Mucosa of descending colon (tissue), 3 donors: ENCODE results near the gene ZSWIM6. TPM values are rescaled to one million over a fixed set of nuclear protein-coding genes. Genes with fewer than 3 reads are reported as not detected.

Source experiments
- ATAC-seq: fragments of 200-7000 bp; cut with Tn5 transposase; one replicate; pipeline ENCODE4 v1.9.1; 2020; ENCODE audit warnings: mild to moderate bottlenecking, moderate library complexity
- DNase-seq, 3 donors: peaks; one replicate each; pipeline ENCODE4 v3.0.0-alpha.2; 2020
- H3K36me3 ChIP-seq: fragments of 200-600 bp; one replicate; pipeline ENCODE4 v1.8.0; 2021; ENCODE audit warnings: low read depth, mild to moderate bottlenecking
- H3K4me1 ChIP-seq: fragments of 200-600 bp; one replicate; pipeline ENCODE4 v1.8.0; 2021; ENCODE audit warnings: low read depth, mild to moderate bottlenecking
- H3K4me3 ChIP-seq: fragments of 200-600 bp; one replicate; pipeline ENCODE4 v1.8.0; 2021; ENCODE audit warnings: mild to moderate bottlenecking
- H3K9me3 ChIP-seq: fragments of 200-600 bp; one replicate; pipeline ENCODE4 v1.8.0; 2021; ENCODE audit warnings: mild to moderate bottlenecking
- CTCF ChIP-seq: fragments of 200-600 bp; IDR thresholded peaks from one replicate; pipeline ENCODE4 v1.8.0; 2022; ENCODE audit warnings: antibody characterized with exemption, mild to moderate bottlenecking
- intact Hi-C, 2 donors: fragments of 100-400 bp; cut with DNase I in 1 of 2; cut with micrococcal nuclease in 1 of 2; formaldehyde crosslinking; loops; one replicate each; pipeline versions ENCODE4 v1.11.0 to v1.11.1; 2022; cut with DNase I, micrococcal nuclease
- total RNA-seq, 3 donors: library from RNA; stranded (reverse); fragmentation: NEBNext Ultra II Directional in 2 of 3; extraction: Animal tissue kit (Norgen Biotek cat#: 25700) in 2 of 3; gene quantifications; one replicate each; pipeline versions ENCODE4 v1.2.1 to v1.2.4, GENCODE V29; 2021 to 2023
- donor health status: DM: no; HTN: no; CAD: no; lungs with moderate emphysema.
- donor health status: DM: no; HTN: no; CAD: no.
- donor health status: DM: no; HTN: yes; CAD: no.

Gene ZSWIM6
- total RNA-seq, 3 donors from 2014 or later = 26.2 to 39.4 (median 27.8) TPM

GRCh38 chr5:61333321-61333953, 1.4 kb downstream of the ZSWIM6 start:
- TF ChIP-seq CTCF = no peak
- DNase-seq (peak; percentile 47 to 68 (median 65)), ATAC-seq (no peak)
- intact Hi-C loops = loop anchor here in 1 of 2 donors (10.0 kb wide), 1 partner anchor 291 kb away; no protein-coding TSS in a partner anchor
- Histone ChIP-seq H3K4me3 (peak overlapping the region; percentile 94), H3K36me3 (no peaks in the 10 kb centered on the region), H3K9me3 (no peaks in the 10 kb centered on the region), H3K4me1 (peaks cover 22% of the 10 kb centered on the region)

GRCh38 chr5:61333954-61334867, 2.2 kb downstream of the ZSWIM6 start:
- DNase-seq (no peak), ATAC-seq (no peak)
- Histone ChIP-seq H3K9me3 (no peaks in the 10 kb centered on the region), H3K36me3 (no peaks in the 10 kb centered on the region), H3K4me1 (peaks cover 15% of the 10 kb centered on the region), H3K4me3 (peak overlapping the region; percentile 94)
- intact Hi-C loops = loop anchor here in 1 of 2 donors (10.0 kb wide), 1 partner anchor 291 kb away; no protein-coding TSS in a partner anchor
- TF ChIP-seq CTCF = no peak

GRCh38 chr5:61334868-61335615, 3.0 kb downstream of the ZSWIM6 start:
- Histone ChIP-seq H3K9me3 (no peaks in the 10 kb centered on the region), H3K4me3 (no peak overlapping the region), H3K36me3 (no peaks in the 10 kb centered on the region), H3K4me1 (peaks cover 8% of the 10 kb centered on the region)
- DNase-seq (no peak), ATAC-seq (no peak)
- intact Hi-C loops = loop anchor here in 1 of 2 donors (10.0 kb wide), 1 partner anchor 290 kb away; no protein-coding TSS in a partner anchor
- no peak for TF ChIP-seq CTCF

GRCh38 chr5:61339764-61340163, 7.7 kb downstream of the ZSWIM6 start:
- ATAC-seq (no peak), DNase-seq (no peak)
- intact Hi-C loops = loop anchor here in 1 of 2 donors (10.0 kb wide), 1 partner anchor 285 kb away; no protein-coding TSS in a partner anchor
- no peaks in the 10 kb centered on the region for H3K9me3 ChIP-seq
- peaks cover 13% of the 10 kb centered on the region for H3K4me1 ChIP-seq
- TF ChIP-seq CTCF = no peak
- no peak overlapping the region for H3K4me3 ChIP-seq
- H3K36me3 ChIP-seq = no peaks in the 10 kb centered on the region

- no peak overlapping the region for H3K4me3 ChIP-seq
- peaks cover 5% of the 10 kb centered on the region for H3K4me1 ChIP-seq
- TF ChIP-seq CTCF = no peak
- no peaks in the 10 kb centered on the region for H3K36me3 ChIP-seq
- intact Hi-C loops = no loop called here
- no peaks in the 10 kb centered on the region for H3K9me3 ChIP-seq
- DNase-seq = no peak
- ATAC-seq = peak; percentile 39
Observed at GRCh38 chr5:61340775-61341361, 8.8 kb downstream of the ZSWIM6 start.
